ENCODE measurements around the gene NMT1.

The NMT1 gene

GRCh38 chr17:45042346-45043120 is 18.6 kb upstream of the NMT1 start:
- H3K4me2 ChIP-seq (ENCODE audit: low read length), result no peak overlapping the region
- no peak for TF ChIP-seq CTCF (IDR thresholded peaks at IDR 0.05)
- H3K27me3 ChIP-seq (ENCODE audit: control insufficient read depth, insufficient read depth, low read length), result no peaks in the 10 kb centered on the region
- H2AFZ ChIP-seq, result no peak overlapping the region
- H3K4me3 ChIP-seq (ENCODE audit: low read depth, low read length), result no peak overlapping the region
- peaks cover 57% of the 10 kb centered on the region for H3K79me2 ChIP-seq
- H3K9me3 ChIP-seq (ENCODE audit: control insufficient read depth, low read length), result no peaks in the 10 kb centered on the region
- peaks cover 21% of the 10 kb centered on the region for H3K4me1 ChIP-seq
- H3K9ac ChIP-seq, result no peak overlapping the region
- peak overlapping the region; percentile 2 for H3K27ac ChIP-seq
- no peaks in the 10 kb centered on the region for H3K36me3 ChIP-seq (ENCODE audit: control insufficient read depth, insufficient read depth, low read length)

- peaks cover 56% of the 10 kb centered on the region for H3K79me2 ChIP-seq
- no peak overlapping the region for H3K27ac ChIP-seq
- no peak for TF ChIP-seq CTCF (IDR thresholded peaks at IDR 0.05)
- H3K4me3 ChIP-seq (ENCODE audit: low read depth, low read length), result peak overlapping the region; percentile 23
- H3K4me1 ChIP-seq, result peaks cover 21% of the 10 kb centered on the region
- H3K9ac ChIP-seq, result no peak overlapping the region
- no peaks in the 10 kb centered on the region for H3K36me3 ChIP-seq (ENCODE audit: control insufficient read depth, insufficient read depth, low read length)
- no peaks in the 10 kb centered on the region for H3K9me3 ChIP-seq (ENCODE audit: control insufficient read depth, low read length)
- peak overlapping the region; percentile 7 for H3K4me2 ChIP-seq (ENCODE audit: low read length)
- H2AFZ ChIP-seq, result no peak overlapping the region
- H3K27me3 ChIP-seq (ENCODE audit: control insufficient read depth, insufficient read depth, low read length), result no peaks in the 10 kb centered on the region
These were observed 17.1 kb upstream of the NMT1 start for GRCh38 chr17:45043813-45044540.

GRCh38 chr17:45046537-45047125 is 14.5 kb upstream of the NMT1 start:
- Histone ChIP-seq H2AFZ (no peak overlapping the region), H3K4me1 (peaks cover 21% of the 10 kb centered on the region), H3K9me3 (ENCODE audit: control insufficient read depth, low read length) (no peaks in the 10 kb centered on the region), H3K9ac (no peak overlapping the region), H3K79me2 (peaks cover 44% of the 10 kb centered on the region), H3K4me2 (ENCODE audit: low read length) (peak overlapping the region; percentile 18), H3K27ac (peak overlapping the region; percentile 33), H3K27me3 (ENCODE audit: control insufficient read depth, insufficient read depth, low read length) (no peaks in the 10 kb centered on the region), H3K4me3 (ENCODE audit: low read depth, low read length) (no peak overlapping the region), H3K36me3 (ENCODE audit: control insufficient read depth, insufficient read depth, low read length) (no peaks in the 10 kb centered on the region)
- TF ChIP-seq CTCF (IDR thresholded peaks at IDR 0.05), result no peak

- H3K27ac ChIP-seq, result no peak overlapping the region
- TF ChIP-seq CTCF (IDR thresholded peaks at IDR 0.05), result no peak
- peaks cover 27% of the 10 kb centered on the region for H3K79me2 ChIP-seq
- H3K36me3 ChIP-seq (ENCODE audit: control insufficient read depth, insufficient read depth, low read length), result no peaks in the 10 kb centered on the region
- H3K4me2 ChIP-seq (ENCODE audit: low read length), result no peak overlapping the region
- H2AFZ ChIP-seq, result no peak overlapping the region
- no peaks in the 10 kb centered on the region for H3K9me3 ChIP-seq (ENCODE audit: control insufficient read depth, low read length)
- H3K27me3 ChIP-seq (ENCODE audit: control insufficient read depth, insufficient read depth, low read length), result no peaks in the 10 kb centered on the region
- H3K4me3 ChIP-seq (ENCODE audit: low read depth, low read length), result no peak overlapping the region
- no peak overlapping the region for H3K9ac ChIP-seq
- H3K4me1 ChIP-seq, result peaks cover 15% of the 10 kb centered on the region
These were observed 12.1 kb upstream of the NMT1 start for GRCh38 chr17:45048795-45049563.

Measured in parathyroid adenoma (tissue), 2 donors.